T-helper 17 cell (primary cell): Measurements from ENCODE around the gene ZNF689. TPM values are rescaled to one million over a fixed set of nuclear protein-coding genes. Genes with fewer than 3 reads are reported as not detected.
A peak's percentile ranks its signal among the peaks of the same experiment; 100 is the strongest.

Experiments used
- ATAC-seq: fragments of 150-1000 bp; cut with Tn5 transposase; 2 replicates; pipeline ENCODE4 v1.10.0; 2021; ENCODE audit warnings: mild to moderate bottlenecking, moderate library complexity
- DNase-seq, 3 donors: peaks; one replicate each; pipeline versions ENCODE4 v3.0.0 to v3.0.0-alpha.2; 2020 to 2021
- H3K9me3 ChIP-seq: one replicate; pipeline ENCODE4 v1.7.0; 2013; ENCODE audit warnings: low read length, mild to moderate bottlenecking; ENCODE audit not compliant: control insufficient read depth, poor library complexity, severe bottlenecking
- H3K27ac Mint-ChIP-seq: one replicate; pipeline ENCODE4 v1.8.0; 2022; ENCODE audit warnings: mild to moderate bottlenecking, moderate library complexity, mixed read lengths
- H3K27me3 Mint-ChIP-seq: one replicate; pipeline ENCODE4 v1.8.0; 2022; ENCODE audit warnings: mixed read lengths
- H3K36me3 Mint-ChIP-seq: one replicate; pipeline ENCODE4 v1.8.0; 2022; ENCODE audit warnings: low read depth, mixed read lengths
- H3K4me1 Mint-ChIP-seq: one replicate; pipeline ENCODE4 v1.8.0; 2022; ENCODE audit warnings: mild to moderate bottlenecking, mixed read lengths
- H3K4me3 Mint-ChIP-seq: one replicate; pipeline ENCODE4 v1.8.0; 2022; ENCODE audit warnings: mild to moderate bottlenecking, moderate library complexity, mixed read lengths
- total RNA-seq, 4 donors: library from RNA in 2 of 4; stranded (reverse) in 2 of 4; gene quantifications; one replicate each; pipeline ENCODE4 v1.2.3 and lab custom pipeline; 2022 to 2026

ZNF689 gene
- total RNA-seq, 2 donors from 2014 or later = 8.3 to 14.4 TPM

DNA sequence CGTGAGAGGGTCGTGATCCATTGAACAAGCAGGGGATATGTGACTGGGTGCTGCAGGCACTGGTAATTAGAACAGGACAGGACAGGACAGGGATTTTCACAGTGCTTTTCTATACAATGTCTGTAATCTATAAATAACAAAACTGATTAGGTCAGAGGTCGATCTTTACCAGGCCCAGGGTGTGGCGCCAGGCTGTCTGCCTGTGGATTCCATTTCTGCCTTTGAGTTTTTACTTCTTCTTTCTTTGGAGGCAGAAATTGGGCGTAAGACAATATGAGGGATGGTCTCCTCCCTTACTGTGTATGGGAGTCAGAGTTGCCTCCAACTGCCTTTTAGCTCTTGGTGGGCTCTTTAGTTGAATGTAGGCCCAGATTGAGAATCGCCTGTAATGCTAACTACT, 50.5 kb downstream of the ZNF689 start:
- H3K4me1 Mint-ChIP-seq = peaks cover 19% of the 10 kb centered on the region
- H3K9me3 ChIP-seq = no peaks in the 10 kb centered on the region
- no peak for DNase-seq
- no peaks in the 10 kb centered on the region for H3K27me3 Mint-ChIP-seq
- ATAC-seq = no peak
- peak overlapping the region; percentile 1 for H3K27ac Mint-ChIP-seq
- H3K36me3 Mint-ChIP-seq = no peaks in the 10 kb centered on the region
- H3K4me3 Mint-ChIP-seq = peak overlapping the region; percentile 59

DNA sequence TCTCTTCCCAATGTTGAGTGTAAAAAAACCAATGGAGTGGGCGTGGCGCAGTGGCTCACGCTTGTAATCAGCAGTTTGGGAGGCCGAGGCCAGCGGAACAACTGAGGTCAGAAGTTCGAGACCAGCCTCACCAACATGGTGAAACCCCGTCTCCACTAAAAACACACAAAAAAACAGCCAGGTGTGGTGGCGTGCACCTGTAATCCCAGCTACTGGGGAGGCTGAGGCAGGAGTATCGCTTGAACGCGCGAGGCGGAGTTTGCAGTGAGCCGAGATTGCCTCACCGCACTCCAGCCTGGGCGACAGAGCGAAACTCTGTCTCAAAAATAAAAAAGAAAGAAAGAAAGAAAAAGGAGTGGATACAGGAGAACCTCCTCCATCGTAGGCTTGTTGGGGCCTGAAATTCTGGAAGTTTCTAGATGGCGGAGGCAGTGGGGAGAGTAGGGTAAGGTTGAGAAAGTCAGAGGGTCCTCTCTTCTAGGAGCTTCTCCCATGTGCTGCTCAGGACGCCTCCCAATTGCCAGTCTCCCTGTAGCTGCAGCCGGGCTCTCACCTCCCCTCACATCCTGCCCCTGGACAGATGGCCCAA, 51.3 kb downstream of the ZNF689 start:
- Mint-ChIP-seq H3K27me3 (no peaks in the 10 kb centered on the region), H3K27ac (peak overlapping the region; percentile 94), H3K4me3 (peak overlapping the region; percentile 90), H3K36me3 (no peaks in the 10 kb centered on the region), H3K4me1 (peaks cover 23% of the 10 kb centered on the region)
- DNase-seq = no peak
- no peaks in the 10 kb centered on the region for H3K9me3 ChIP-seq
- no peak for ATAC-seq

DNA sequence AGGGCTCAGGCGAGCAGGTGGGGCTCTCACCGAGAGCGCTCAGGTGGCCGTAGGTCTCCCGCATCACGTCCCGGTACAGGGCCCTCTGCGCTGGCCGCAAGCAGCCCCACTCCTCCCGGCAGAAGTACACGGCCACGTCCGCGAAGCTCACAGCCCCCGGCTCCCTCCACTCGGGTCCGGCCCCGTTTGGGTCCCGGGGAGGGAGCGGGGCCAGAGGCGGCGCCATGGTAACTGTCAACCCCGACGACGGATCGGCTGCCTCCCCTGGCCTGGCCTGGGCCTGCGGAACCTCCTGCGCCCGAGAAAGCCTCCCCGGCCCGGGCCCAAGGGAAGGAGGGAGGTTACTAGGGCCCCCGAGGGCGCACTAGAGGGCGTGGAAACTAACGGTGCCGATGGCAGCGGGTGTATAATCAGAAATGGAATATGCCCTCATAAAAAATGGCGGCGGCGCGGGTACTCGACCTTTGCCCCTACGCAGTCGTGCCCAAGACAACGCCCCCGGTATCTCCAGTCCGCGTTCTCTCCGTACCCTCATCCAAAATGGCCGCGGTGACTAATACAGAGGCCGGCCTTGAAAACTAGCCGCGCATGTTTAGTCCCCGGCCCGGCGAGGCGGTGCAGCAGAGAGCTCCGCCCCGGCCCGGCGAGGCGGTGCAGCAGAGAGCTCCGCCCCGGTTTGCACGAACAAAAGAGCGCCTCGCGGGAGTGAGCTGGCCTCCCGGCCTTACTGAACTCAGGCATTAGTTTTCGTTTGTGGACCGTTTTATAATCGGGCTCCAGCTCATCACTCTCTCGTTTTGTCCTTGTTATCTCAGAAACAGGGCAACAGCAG, 52.0 kb downstream of the ZNF689 start, which contains the start of gene ZNF764:
ZNF764 (minus strand) TSS at position 418 of the 832 bp plus-strand sequence; CDS start at position 226, 192 bp downstream.
- H3K9me3 ChIP-seq = no peaks in the 10 kb centered on the region
- H3K4me3 Mint-ChIP-seq = peak within 1 kb of the TSS; percentile 90
- ATAC-seq (peak; percentile 92), DNase-seq (peak; percentile 90 to 94 (median 91))
- peak within 1 kb of the TSS; percentile 94 for H3K27ac Mint-ChIP-seq
- peaks cover 30% of the 10 kb centered on the region for H3K4me1 Mint-ChIP-seq
- H3K36me3 Mint-ChIP-seq = no peaks in the 10 kb centered on the region
- H3K27me3 Mint-ChIP-seq = no peaks in the 10 kb centered on the region

DNA sequence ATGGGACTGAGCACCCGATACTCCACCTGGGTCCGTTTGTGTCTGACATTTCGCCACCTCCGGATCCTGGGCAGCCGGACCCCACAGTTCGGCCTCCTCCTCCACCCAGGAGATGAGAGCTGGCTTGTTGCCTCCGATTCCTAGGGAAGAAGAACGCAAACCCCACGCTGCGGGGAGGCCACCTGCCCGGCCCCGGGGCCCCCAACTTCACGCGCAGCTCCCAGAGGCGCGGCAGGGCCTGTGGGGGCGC, 52.6 kb downstream of the ZNF689 start:
- peak overlapping the region; percentile 90 for H3K4me3 Mint-ChIP-seq
- no peaks in the 10 kb centered on the region for H3K36me3 Mint-ChIP-seq
- DNase-seq (no peak), ATAC-seq (no peak)
- H3K9me3 ChIP-seq = no peaks in the 10 kb centered on the region
- no peaks in the 10 kb centered on the region for H3K27me3 Mint-ChIP-seq
- peaks cover 36% of the 10 kb centered on the region for H3K4me1 Mint-ChIP-seq
- H3K27ac Mint-ChIP-seq = peak overlapping the region; percentile 94

DNA sequence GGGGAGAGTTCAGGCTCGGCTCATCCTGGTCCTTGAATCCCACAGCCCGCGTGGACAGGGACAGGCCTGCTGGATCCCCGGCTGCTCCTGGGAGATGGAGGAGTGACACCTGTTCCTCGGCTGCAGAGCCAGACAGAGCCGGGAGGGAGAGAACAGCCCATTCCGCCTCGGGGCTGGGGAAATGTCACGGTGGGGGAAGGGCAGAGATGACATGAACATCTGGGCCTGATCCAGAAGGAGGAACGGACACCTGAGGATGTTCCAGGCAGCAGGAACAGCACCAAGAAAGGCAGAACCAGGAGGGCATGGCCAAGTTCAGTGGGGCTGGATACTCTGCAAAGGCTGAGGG, 54.1 kb downstream of the ZNF689 start:
- H3K27me3 Mint-ChIP-seq = no peaks in the 10 kb centered on the region
- H3K9me3 ChIP-seq = no peaks in the 10 kb centered on the region
- H3K36me3 Mint-ChIP-seq = no peaks in the 10 kb centered on the region
- peak overlapping the region; percentile 94 for H3K27ac Mint-ChIP-seq
- peaks cover 39% of the 10 kb centered on the region for H3K4me1 Mint-ChIP-seq
- no peak for ATAC-seq
- peak overlapping the region; percentile 90 for H3K4me3 Mint-ChIP-seq
- DNase-seq = no peak

DNA sequence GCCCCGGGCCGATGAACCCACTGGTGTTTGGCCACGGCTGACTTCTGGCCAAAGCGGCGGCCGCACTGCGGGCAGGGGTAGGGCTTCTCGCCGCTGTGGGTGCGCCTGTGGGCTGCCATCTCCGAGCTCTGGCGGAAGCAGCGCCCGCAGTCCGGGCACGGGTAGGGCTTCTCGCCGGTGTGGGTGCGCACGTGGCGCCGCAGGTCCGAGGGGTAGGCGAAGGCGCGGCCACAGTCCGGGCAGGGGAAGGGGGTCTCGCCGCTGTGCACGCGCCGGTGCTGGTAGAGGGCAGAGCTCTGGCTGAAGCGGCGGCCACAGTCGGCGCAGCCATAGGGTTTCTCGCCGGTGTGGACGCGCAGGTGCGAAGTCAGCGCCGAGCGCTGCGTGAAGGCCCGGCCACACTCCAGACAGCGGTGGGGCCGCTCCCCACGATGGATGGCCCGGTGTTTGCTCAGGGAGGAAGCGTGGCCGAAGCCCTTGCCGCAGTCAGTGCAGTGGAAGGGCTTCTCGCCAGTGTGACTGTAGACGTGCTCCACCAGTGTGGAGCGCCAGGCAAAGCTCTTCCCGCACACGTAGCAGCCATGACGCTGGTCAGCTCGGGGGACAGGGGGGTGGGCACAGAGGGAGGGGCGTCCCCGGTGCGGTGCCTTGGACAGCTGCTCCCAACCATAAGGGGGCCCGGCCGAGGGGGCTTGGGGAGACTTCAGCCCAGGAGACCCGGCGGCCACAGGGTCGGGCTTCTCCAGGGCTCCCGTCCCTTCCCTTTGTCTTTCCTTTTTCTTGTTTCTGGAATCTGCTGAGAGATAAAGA, 54.7 kb downstream of the ZNF689 start:
- peaks cover 36% of the 10 kb centered on the region for H3K4me1 Mint-ChIP-seq
- no peaks in the 10 kb centered on the region for H3K27me3 Mint-ChIP-seq

DNA sequence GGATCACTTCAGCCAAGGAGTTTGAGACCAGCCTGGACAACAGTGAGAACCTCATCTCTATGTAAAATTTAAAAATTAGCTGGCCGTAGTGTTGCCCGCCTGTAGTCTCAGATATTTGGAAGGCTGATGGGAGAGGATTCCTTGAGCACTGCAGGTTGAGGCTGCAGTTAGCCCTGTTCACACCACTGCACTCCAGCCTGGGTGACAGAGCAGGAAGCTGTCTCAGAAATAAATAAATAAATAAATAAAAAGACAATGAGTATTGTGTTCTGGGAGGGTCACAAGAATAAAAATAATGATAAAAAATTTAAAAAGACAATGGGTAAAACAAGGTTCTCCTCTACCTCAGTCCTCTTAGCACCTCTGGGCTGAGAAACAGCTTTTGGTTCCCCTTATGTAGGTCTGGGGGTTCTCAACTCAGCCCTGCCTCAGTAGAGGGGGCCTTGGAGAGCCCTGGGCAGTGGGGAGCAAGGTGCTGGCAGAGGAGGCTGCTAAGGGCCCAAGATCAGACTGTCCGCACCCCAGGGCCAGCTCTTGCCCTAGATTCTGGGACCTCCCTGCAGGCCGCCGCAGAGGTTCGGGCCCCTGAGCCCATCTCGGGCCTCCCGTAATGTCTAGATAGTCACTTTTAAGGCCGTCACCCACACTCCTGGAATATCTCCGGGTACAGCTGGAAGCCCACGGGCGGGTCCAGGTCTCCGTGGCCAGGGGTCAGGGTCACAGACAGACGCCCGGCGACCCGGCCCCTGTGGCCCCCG, 55.5 kb downstream of the ZNF689 start:
- H3K4me1 Mint-ChIP-seq = peaks cover 36% of the 10 kb centered on the region
- H3K27me3 Mint-ChIP-seq = no peaks in the 10 kb centered on the region
- DNase-seq (no peak), ATAC-seq (no peak)
- no peaks in the 10 kb centered on the region for H3K9me3 ChIP-seq
- peak overlapping the region; percentile 90 for H3K27ac Mint-ChIP-seq
- peak overlapping the region; percentile 59 for H3K4me3 Mint-ChIP-seq
- no peaks in the 10 kb centered on the region for H3K36me3 Mint-ChIP-seq

More for the DNA sequence above, 54.7 kb downstream of the ZNF689 start:
- H3K9me3 ChIP-seq = no peaks in the 10 kb centered on the region
- ATAC-seq (no peak), DNase-seq (no peak)
- H3K4me3 Mint-ChIP-seq = peak overlapping the region; percentile 90
- H3K36me3 Mint-ChIP-seq = no peaks in the 10 kb centered on the region
- peak overlapping the region; percentile 94 for H3K27ac Mint-ChIP-seq

DNA sequence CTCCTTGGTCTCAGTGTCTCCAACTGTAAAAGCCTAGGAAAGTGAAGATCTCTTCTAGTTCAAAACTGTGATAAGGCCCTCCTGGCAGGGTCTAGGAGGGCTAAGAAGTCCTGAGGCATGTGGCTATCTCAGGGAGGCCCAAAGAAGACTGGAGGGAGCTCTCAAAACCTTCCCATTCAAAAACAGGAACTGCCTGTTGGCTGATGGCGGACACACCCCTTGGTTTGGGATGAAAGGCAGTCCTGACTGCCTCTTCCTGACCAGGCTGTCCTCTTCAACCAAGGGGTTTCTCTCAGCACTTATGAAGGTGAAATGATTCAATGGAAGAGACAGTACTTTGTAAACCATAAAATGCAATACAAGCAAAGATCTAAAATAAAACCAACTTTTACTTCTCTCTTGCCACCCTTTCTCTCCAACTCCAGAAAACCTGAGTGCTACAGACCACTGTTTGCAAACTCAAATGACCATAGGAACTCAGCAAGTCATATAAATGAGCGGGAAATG, 56.7 kb downstream of the ZNF689 start:
- Mint-ChIP-seq H3K36me3 (no peaks in the 10 kb centered on the region), H3K4me1 (peaks cover 40% of the 10 kb centered on the region), H3K27ac (peak overlapping the region; percentile 90), H3K4me3 (peak overlapping the region; percentile 63), H3K27me3 (no peaks in the 10 kb centered on the region)
- DNase-seq = no peak
- no peaks in the 10 kb centered on the region for H3K9me3 ChIP-seq
- no peak for ATAC-seq

DNA sequence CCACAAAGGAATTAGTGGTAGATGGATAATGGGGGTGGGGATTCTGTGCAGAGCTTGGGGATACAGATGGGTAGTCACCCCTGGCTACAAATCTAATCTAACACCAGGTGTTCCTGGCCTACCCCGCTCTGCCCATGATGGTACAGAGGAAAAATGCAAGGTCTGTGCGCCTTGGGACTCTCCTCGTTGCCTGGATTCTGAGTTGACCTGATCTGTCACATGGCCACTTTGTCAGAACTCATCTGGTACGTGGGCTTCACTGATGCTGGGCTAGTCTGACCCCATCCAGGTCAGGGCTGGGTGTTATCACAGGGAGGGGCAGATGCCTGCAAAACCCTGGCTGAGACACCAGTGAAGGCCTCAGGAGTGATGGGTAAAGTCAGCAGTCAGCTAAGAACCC, 57.2 kb downstream of the ZNF689 start:
- ATAC-seq = no peak
- H3K9me3 ChIP-seq = no peaks in the 10 kb centered on the region
- no peaks in the 10 kb centered on the region for H3K27me3 Mint-ChIP-seq
- peak overlapping the region; percentile 63 for H3K4me3 Mint-ChIP-seq
- peak overlapping the region; percentile 90 for H3K27ac Mint-ChIP-seq
- peaks cover 39% of the 10 kb centered on the region for H3K4me1 Mint-ChIP-seq
- no peak for DNase-seq
- no peaks in the 10 kb centered on the region for H3K36me3 Mint-ChIP-seq

Other genes starting within 250 kb of the ZNF689 start
- gene TBC1D10B, start 239.9 kb downstream of the ZNF689 start, total RNA-seq = 10 to 100 TPM; 27.4 to 28.8 TPM
- gene MYL11, start 235.6 kb downstream of the ZNF689 start, total RNA-seq = 1 to 10 TPM in 1 of 2 donors, not detected in 1; 1.8 TPM
- gene SEPTIN1, start 227.8 kb downstream of the ZNF689 start, total RNA-seq = 100 to 1,000 TPM; 192 to 220 TPM
- 1 to 10 TPM; 6.2 to 6.7 TPM for gene ZNF48, start 215.0 kb downstream of the ZNF689 start, total RNA-seq
- 1 to 10 TPM; 1.4 to 1.5 TPM for gene ZNF771, start 202.8 kb downstream of the ZNF689 start, total RNA-seq
- 10 to 100 TPM; 17.4 to 19.2 TPM for gene DCTPP1, start 180.4 kb downstream of the ZNF689 start, total RNA-seq
- gene SEPHS2, start 164.5 kb downstream of the ZNF689 start, total RNA-seq = 10 to 100 TPM; 18.3 to 21.4 TPM
- 100 to 1,000 TPM; 322 to 338 TPM for gene ITGAL, start 137.6 kb downstream of the ZNF689 start, total RNA-seq
- 1 to 10 TPM; 5.1 to 5.3 TPM for gene ZNF768, start 83.8 kb downstream of the ZNF689 start, total RNA-seq
- 1 to 10 TPM; 7.6 TPM for gene ZNF747, start 75.5 kb downstream of the ZNF689 start, total RNA-seq
- gene ZNF764, start 52.0 kb downstream of the ZNF689 start, total RNA-seq = 10 to 100 TPM; 19.5 to 21.4 TPM
- 10 to 100 TPM; 11.4 to 14.0 TPM for gene ZNF688, start 38.7 kb downstream of the ZNF689 start, total RNA-seq
- gene ZNF785, start 24.7 kb downstream of the ZNF689 start, total RNA-seq = 10 to 100 TPM in 1 of 2 donors, 1 to 10 TPM in 1; 8.5 to 11.7 TPM
- 10 to 100 TPM; 74.1 to 89.1 TPM for gene PRR14, start 40.6 kb upstream of the ZNF689 start, total RNA-seq
- gene FBRS, start 48.0 kb upstream of the ZNF689 start, total RNA-seq = 100 to 1,000 TPM; 217 to 246 TPM
- 10 to 100 TPM; 86.9 to 90.5 TPM for gene SRCAP, start 88.8 kb upstream of the ZNF689 start, total RNA-seq
- 10 to 100 TPM; 31.6 to 38.1 TPM for gene PHKG2, start 138.0 kb upstream of the ZNF689 start, total RNA-seq
- 1 to 10 TPM; 1.1 to 2.0 TPM for gene CFAP119, start 151.7 kb upstream of the ZNF689 start, total RNA-seq
- 10 to 100 TPM; 57.8 to 64.5 TPM for gene RNF40, start 151.9 kb upstream of the ZNF689 start, total RNA-seq
- 1 to 10 TPM; 1.4 to 1.5 TPM for gene ZNF629, start 176.8 kb upstream of the ZNF689 start, total RNA-seq